Colonic mucosa (tissue), 4 donors: ENCODE measurements around the gene PTPRCAP. TPM values are rescaled to one million over a fixed set of nuclear protein-coding genes. Genes with fewer than 3 reads are reported as not detected.

ENCODE experiments used
- DNase-seq: peaks from one replicate; pipeline ENCODE4 v3.0.0-alpha.2; 2020
- H3K27ac ChIP-seq: fragments of 200-600 bp; one replicate; pipeline ENCODE4 v1.8.0; 2021
- H3K27me3 ChIP-seq: fragments of 200-600 bp; one replicate; pipeline ENCODE4 v1.8.0; 2021
- H3K36me3 ChIP-seq: fragments of 200-600 bp; one replicate; pipeline ENCODE4 v1.8.0; 2021
- H3K4me1 ChIP-seq: fragments of 200-600 bp; one replicate; pipeline ENCODE4 v1.8.0; 2021; ENCODE audit warnings: mild to moderate bottlenecking
- H3K4me3 ChIP-seq: fragments of 200-600 bp; one replicate; pipeline ENCODE4 v1.8.0; 2021
- H3K9ac ChIP-seq, 2 donors: one replicate each; pipeline ENCODE4 v1.7.0; 2013; ENCODE audit warnings: control low read depth in 2 of 2, low read depth in 2 of 2, low read length in 2 of 2
- H3K9me3 ChIP-seq: fragments of 200-600 bp; one replicate; pipeline ENCODE4 v1.8.0; 2021
- CTCF ChIP-seq: fragments of 200-600 bp; IDR thresholded peaks from one replicate; pipeline ENCODE4 v1.8.0; 2022; ENCODE audit warnings: antibody characterized with exemption, mild to moderate bottlenecking
- intact Hi-C: fragments of 100-400 bp; cut with DNase I; formaldehyde crosslinking; loops from one replicate; pipeline ENCODE4 v1.14.1; 2022
- total RNA-seq, 2 donors: library from RNA; stranded (reverse); fragmentation: NEBNext Ultra II Directional in 1 of 2; extraction: Animal tissue kit (Norgen Biotek cat#: 25700) in 1 of 2; gene quantifications; one replicate each; pipeline ENCODE4 v1.2.1, GENCODE V29; 2021
- donor health status: healthy.
- donor health status: DM: no; HTN: no; CAD: no.
- donor health status: DM: no; HTN: no; CAD: no.

PTPRCAP gene
- total RNA-seq, 2 donors from 2014 or later, result 5.5 to 9.6 TPM

GRCh38 chr11:67452141-67452952 is 14.9 kb upstream of the PTPRCAP start, which contains the start of gene GPR152:
GPR152 (minus strand) TSS chr11:67452729; CDS start chr11:67452724, 5 bp downstream.
- DNase-seq, result no peak
- TF ChIP-seq CTCF, result no peak
- Histone ChIP-seq H3K9me3 (no peaks in the 10 kb centered on the region), H3K4me1 (no peaks in the 10 kb centered on the region), H3K36me3 (no peaks in the 10 kb centered on the region), H3K4me3 (no peak within 1 kb of the TSS), H3K9ac (no peak within 1 kb of the TSS), H3K27ac (no peak within 1 kb of the TSS), H3K27me3 (no peaks in the 10 kb centered on the region)
- intact Hi-C loops, result no loop called here

- H3K27ac ChIP-seq, result no peak overlapping the region
- H3K27me3 ChIP-seq, result no peaks in the 10 kb centered on the region
- H3K36me3 ChIP-seq, result no peaks in the 10 kb centered on the region
- no peaks in the 10 kb centered on the region for H3K4me1 ChIP-seq
- H3K4me3 ChIP-seq, result no peak overlapping the region
- no peaks in the 10 kb centered on the region for H3K9me3 ChIP-seq
- intact Hi-C loops, result no loop called here
- DNase-seq, result no peak
- H3K9ac ChIP-seq, result no peak overlapping the region
- TF ChIP-seq CTCF, result no peak
Measured at GRCh38 chr11:67451658-67451976, 14.1 kb upstream of the PTPRCAP start.

DNA sequence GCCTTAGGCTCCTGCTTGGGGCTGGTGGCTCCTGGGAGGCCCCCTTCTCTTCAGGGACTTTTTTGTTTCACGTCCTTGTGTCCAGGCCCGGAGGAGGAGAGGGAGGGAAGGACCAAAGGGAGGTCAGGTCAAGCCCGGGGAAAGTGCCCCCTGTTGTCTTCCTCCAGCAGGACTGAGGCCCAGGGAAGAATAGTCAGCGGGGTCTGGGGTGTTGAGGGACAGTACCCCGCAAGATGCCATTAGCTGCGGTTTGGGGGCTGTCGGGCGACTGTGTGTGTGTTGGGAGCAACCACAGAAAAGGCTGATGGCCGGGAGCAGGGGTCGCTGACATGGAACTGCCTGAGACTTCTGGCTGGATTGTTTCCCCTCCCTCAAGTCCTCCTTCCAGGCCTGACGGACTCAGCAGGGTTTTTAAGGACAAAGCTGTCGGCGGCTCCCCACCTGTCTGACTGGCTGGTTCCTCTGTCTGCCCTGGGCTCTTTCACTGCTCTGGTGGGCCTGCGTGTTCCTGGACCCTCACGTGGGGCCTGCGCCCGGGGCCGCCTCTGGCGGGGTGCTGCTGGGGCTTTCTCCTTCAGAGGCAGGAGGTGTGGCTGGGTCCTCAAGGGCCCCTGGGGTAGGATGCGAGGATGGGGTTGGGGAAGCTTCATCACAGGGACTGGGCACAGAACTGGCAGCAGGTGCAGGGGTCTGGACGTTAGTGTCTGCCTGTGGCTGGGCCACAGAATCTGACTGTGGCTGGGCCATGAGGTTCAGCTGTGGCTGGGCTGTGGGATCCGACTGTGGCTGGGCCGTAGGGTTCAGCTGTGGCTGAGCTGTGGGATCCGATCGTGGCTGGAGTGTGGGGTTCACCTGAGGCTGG is 13.5 kb upstream of the PTPRCAP start:
- no peak for TF ChIP-seq CTCF
- H3K27ac ChIP-seq, result no peak overlapping the region
- no peaks in the 10 kb centered on the region for H3K4me1 ChIP-seq
- no peaks in the 10 kb centered on the region for H3K36me3 ChIP-seq
- no peak overlapping the region for H3K4me3 ChIP-seq
- no peak for DNase-seq
- peak overlapping the region in 1 of 2 donors; percentile 24 for H3K9ac ChIP-seq
- no peaks in the 10 kb centered on the region for H3K27me3 ChIP-seq
- intact Hi-C loops, result no loop called here
- no peaks in the 10 kb centered on the region for H3K9me3 ChIP-seq

- Histone ChIP-seq H3K4me3 (no peak overlapping the region), H3K9ac (no peak overlapping the region), H3K27me3 (no peaks in the 10 kb centered on the region), H3K4me1 (no peaks in the 10 kb centered on the region), H3K27ac (no peak overlapping the region), H3K36me3 (no peaks in the 10 kb centered on the region), H3K9me3 (no peaks in the 10 kb centered on the region)
- intact Hi-C loops, result no loop called here
- DNase-seq, result no peak
- TF ChIP-seq CTCF, result no peak
Measured at GRCh38 chr11:67449116-67449844, 11.8 kb upstream of the PTPRCAP start.

- Histone ChIP-seq H3K27ac (no peak overlapping the region), H3K36me3 (no peaks in the 10 kb centered on the region), H3K27me3 (no peaks in the 10 kb centered on the region), H3K9ac (no peak overlapping the region), H3K4me1 (no peaks in the 10 kb centered on the region), H3K4me3 (no peak overlapping the region), H3K9me3 (no peaks in the 10 kb centered on the region)
- TF ChIP-seq CTCF, result no peak
- intact Hi-C loops, result no loop called here
- DNase-seq, result no peak
Measured at GRCh38 chr11:67448220-67448609, 10.7 kb upstream of the PTPRCAP start.
